Hepatocyte (in vitro differentiated cells): ENCODE data around the gene PTGIS. TPM values are rescaled to one million over a fixed set of nuclear protein-coding genes. Genes with fewer than 3 reads are reported as not detected.
"Not testable (repeated sequence)": the region's sequence is repeated elsewhere in the genome, so short reads cannot be mapped to it uniquely, and the experiment has no call there.

Experiments
- DNase-seq: peaks from one replicate; pipeline ENCODE4 v3.0.0-alpha.2; 2016; ENCODE audit warnings: low spot score
- H2AFZ ChIP-seq: fragments of 200-600 bp; sonication (generic); 2 replicates; pipeline ENCODE4 v1.6.0; 2016; ENCODE audit warnings: antibody characterized with exemption, mild to moderate bottlenecking
- H3K27ac ChIP-seq: fragments of 200-600 bp; sonication (generic); 2 replicates; pipeline ENCODE4 v1.5.1; 2016; ENCODE audit warnings: mild to moderate bottlenecking
- H3K27me3 ChIP-seq: fragments of 200-600 bp; sonication (generic); 2 replicates; pipeline ENCODE4 v1.6.1; 2016
- H3K36me3 ChIP-seq: fragments of 200-600 bp; sonication (generic); replicated peaks from 2 replicates; pipeline ENCODE4 v1.5.1; 2016; ENCODE audit warnings: low read depth; ENCODE audit not compliant: insufficient read depth
- H3K4me1 ChIP-seq: fragments of 200-600 bp; sonication (generic); 2 replicates; pipeline ENCODE4 v1.5.1; 2016; ENCODE audit warnings: mild to moderate bottlenecking, moderate library complexity; ENCODE audit not compliant: insufficient read depth
- H3K4me2 ChIP-seq: fragments of 200-600 bp; sonication (generic); 2 replicates; pipeline ENCODE4 v1.6.0; 2016
- H3K4me3 ChIP-seq: fragments of 200-600 bp; sonication (generic); 2 replicates; pipeline ENCODE4 v1.5.1; 2016; ENCODE audit warnings: mild to moderate bottlenecking
- H3K79me2 ChIP-seq: fragments of 200-600 bp; sonication (generic); 2 replicates; pipeline ENCODE4 v1.6.0; 2017; ENCODE audit warnings: mild to moderate bottlenecking
- H3K9me2 ChIP-seq: fragments of 200-600 bp; sonication (generic); replicated peaks from 2 replicates; pipeline ENCODE4 v1.6.0; 2017; ENCODE audit warnings: mild to moderate bottlenecking; ENCODE audit not compliant: insufficient read depth
- H3K9me3 ChIP-seq: fragments of 200-600 bp; sonication (generic); 2 replicates; pipeline ENCODE4 v1.5.1; 2016; ENCODE audit warnings: low read depth, mild to moderate bottlenecking
- H4K20me1 ChIP-seq: fragments of 200-600 bp; sonication (generic); 2 replicates; pipeline ENCODE4 v1.6.0; 2016; ENCODE audit warnings: mild to moderate bottlenecking; ENCODE audit not compliant: insufficient read depth, poor library complexity, severe bottlenecking
- CTCF ChIP-seq: fragments of 200-600 bp; sonication (generic); IDR thresholded peaks from 2 replicates; pipeline ENCODE4 v1.5.1; 2016; ENCODE audit warnings: antibody characterized with exemption, mild to moderate bottlenecking; ENCODE audit not compliant: poor library complexity
- EZH2 ChIP-seq: fragments of 200-600 bp; sonication (generic); IDR thresholded peaks from 2 replicates; pipeline ENCODE4 v1.6.1; 2016; ENCODE audit warnings: antibody characterized with exemption, mild to moderate bottlenecking, borderline replicate concordance
- EZH2phosphoT487 ChIP-seq: fragments of 200-600 bp; sonication (generic); IDR thresholded peaks from one replicate; pipeline ENCODE4 v1.6.1; 2018; ENCODE audit warnings: antibody characterized with exemption, mild to moderate bottlenecking, low read depth, moderate library complexity; ENCODE audit not compliant: unreplicated experiment, severe bottlenecking
- WGBS: methylation state at CpG from one replicate; pipeline ENCODE4 v1.1.6; 2016; ENCODE audit warnings: low lambda C conversion rate; ENCODE audit errors: missing lambda C conversion rate; 5-methylcytosine and 5-hydroxymethylcytosine counted together
- polyA plus RNA-seq: library from polyadenylated mRNA; unstranded; fragments of >200 nt; fragmentation: Nextera tagmentation; extraction: Ambion mirVana; gene quantifications from 2 replicates; pipeline ENCODE4 v1.2.1, GENCODE V29; 2016
- total RNA-seq: library from RNA; depleted of rRNA; stranded (reverse); fragments of >200 nt; gene quantifications from 2 replicates; pipeline ENCODE4 v1.2.3, GENCODE V29; 2014

The PTGIS gene
- total and polyA plus RNA-seq, 2 experiments from 2014 or later, result 25.4 to 26.1 TPM

GRCh38 chr20:49568278-49569151 lies 578 bp upstream of the PTGIS start:
- TF ChIP-seq EZH2 (no peak), EZH2phosphoT487 (no peak), CTCF (no peak)
- Histone ChIP-seq H3K27ac (peak overlapping the region; percentile 22), H4K20me1 (no peaks in the 10 kb centered on the region), H2AFZ (no peak overlapping the region), H3K4me1 (peaks cover 18% of the 10 kb centered on the region), H3K79me2 (peaks cover 7% of the 10 kb centered on the region), H3K27me3 (no peaks in the 10 kb centered on the region), H3K4me2 (peak overlapping the region; percentile 98), H3K9me2 (no peaks in the 10 kb centered on the region), H3K36me3 (no peaks in the 10 kb centered on the region), H3K9me3 (no peaks in the 10 kb centered on the region), H3K4me3 (no peak overlapping the region)
- peak; percentile 41 for DNase-seq
- 64% methylated on average over 8 of the region's 18 CpGs for WGBS

- Histone ChIP-seq H3K4me1 (peaks cover 22% of the 10 kb centered on the region), H2AFZ (peak overlapping the region; percentile 6), H3K79me2 (peaks cover 12% of the 10 kb centered on the region), H3K9me3 (no peaks in the 10 kb centered on the region), H3K27me3 (no peaks in the 10 kb centered on the region), H3K9me2 (no peaks in the 10 kb centered on the region), H3K4me2 (peak overlapping the region; percentile 98), H3K27ac (peak overlapping the region; percentile 66), H3K4me3 (peak overlapping the region; percentile 96), H3K36me3 (no peaks in the 10 kb centered on the region), H4K20me1 (no peaks in the 10 kb centered on the region)
- WGBS, result 61% methylated on average over 11 of the region's 11 CpGs
- TF ChIP-seq EZH2phosphoT487 (no peak), CTCF (no peak), EZH2 (no peak)
- no peak for DNase-seq
Measured at GRCh38 chr20:49566401-49567364, 1.3 kb downstream of the PTGIS start.

GRCh38 chr20:49564991-49565390 lies 2.9 kb downstream of the PTGIS start:
- not testable (repeated sequence) for H3K36me3 ChIP-seq, H3K27ac ChIP-seq, H3K4me2 ChIP-seq, DNase-seq, H3K4me3 ChIP-seq, H3K9me3 ChIP-seq, H4K20me1 ChIP-seq, H2AFZ ChIP-seq, H3K27me3 ChIP-seq, H3K9me2 ChIP-seq
- H3K4me1 ChIP-seq, result peaks cover 22% of the 10 kb centered on the region
- H3K79me2 ChIP-seq, result peaks cover 14% of the 10 kb centered on the region
- 91% methylated on average over 11 of the region's 12 CpGs for WGBS
